HG03460 (cell line): ENCODE measurements around the gene OBSL1.

ENCODE experiments used
- ATAC-seq: cut with Tn5 transposase; IDR thresholded peaks from one replicate; pipeline ENCODE4 v1.9.1; 2021; ENCODE audit not compliant: unreplicated experiment

Gene OBSL1

GRCh38 chr2:219536967-219537366 lies 34.4 kb downstream of the OBSL1 start:
- no peak for ATAC-seq

- no peak for ATAC-seq
These were observed 34.9 kb downstream of the OBSL1 start for GRCh38 chr2:219536425-219536824.

DNA sequence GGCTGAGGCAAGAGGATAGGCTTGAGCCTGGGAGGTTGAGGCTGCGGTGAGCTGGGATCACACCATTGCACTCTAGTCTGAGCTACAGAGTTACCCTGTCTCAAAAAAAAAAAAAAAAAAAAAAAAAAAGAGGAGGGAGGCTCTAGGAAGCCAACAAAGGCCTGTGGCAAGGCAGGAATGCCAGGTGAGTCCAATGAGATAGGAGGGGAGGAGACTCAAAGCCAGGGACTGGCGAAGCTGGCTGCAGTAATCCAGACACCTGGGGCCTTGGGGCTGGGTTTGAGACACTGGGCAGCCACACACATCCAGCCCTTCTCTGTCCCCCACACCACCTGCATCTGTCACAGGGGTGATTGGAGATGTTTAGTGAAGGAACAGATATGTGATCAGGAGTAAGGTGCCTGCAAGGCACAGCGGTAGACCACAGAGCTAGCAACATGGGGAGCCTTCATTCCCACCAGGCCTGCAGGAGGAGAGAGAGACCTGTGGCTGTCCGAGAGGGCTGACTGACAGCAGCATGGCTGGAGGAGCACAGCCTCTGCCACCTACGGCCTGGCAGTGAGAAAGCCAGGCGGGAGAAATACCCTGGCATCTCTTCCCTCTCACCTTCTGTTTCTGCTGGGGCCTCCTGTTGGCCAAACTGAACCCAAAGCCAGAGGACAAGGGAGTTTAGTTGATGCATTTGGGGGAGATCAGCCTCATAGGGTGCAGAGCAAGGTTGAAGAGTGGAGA lies 37.2 kb downstream of the OBSL1 start:
- no peak for ATAC-seq

DNA sequence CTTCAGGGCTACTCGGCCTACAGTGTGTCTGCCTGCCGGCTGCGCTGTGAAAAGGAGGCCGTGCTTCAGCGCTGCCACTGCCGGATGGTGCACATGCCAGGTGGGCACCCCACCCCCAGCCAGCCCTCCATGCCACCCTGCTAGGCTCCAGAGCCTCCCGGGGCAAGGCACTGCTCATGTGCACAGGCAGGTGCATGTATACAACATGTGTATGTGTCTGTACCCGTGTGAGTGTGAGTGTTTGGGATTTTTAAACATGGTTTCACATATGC lies 39.0 kb downstream of the OBSL1 start:
- ATAC-seq, result no peak

DNA sequence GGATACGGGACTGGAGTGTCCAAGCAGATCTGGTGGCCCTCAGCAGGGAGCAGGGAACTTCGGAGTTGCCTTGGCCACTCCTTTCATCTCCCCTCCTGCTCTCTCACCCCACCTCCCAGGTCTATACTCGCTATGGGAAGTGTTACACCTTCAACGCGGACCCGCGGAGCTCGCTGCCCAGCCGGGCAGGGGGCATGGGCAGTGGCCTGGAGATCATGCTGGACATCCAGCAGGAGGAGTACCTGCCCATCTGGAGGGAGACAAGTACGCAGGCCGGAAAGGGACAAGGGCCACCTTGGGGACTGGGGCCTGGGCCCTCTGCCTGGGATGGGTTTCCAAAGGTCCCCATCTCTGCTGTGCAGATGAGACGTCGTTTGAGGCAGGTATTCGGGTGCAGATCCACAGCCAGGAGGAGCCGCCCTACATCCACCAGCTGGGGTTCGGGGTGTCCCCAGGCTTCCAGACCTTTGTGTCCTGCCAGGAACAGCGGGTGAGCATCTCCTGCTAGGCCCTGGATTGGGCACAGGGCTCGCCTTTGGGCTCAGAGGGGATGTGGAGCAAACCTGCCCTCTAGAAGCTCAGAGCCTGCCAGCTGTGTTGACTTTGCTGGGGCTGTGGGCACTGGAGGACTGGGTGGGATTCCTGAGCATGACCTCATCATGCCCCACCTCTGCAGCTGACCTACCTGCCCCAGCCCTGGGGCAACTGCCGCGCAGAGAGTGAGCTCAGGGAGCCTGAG lies 39.5 kb downstream of the OBSL1 start:
- no peak for ATAC-seq

DNA sequence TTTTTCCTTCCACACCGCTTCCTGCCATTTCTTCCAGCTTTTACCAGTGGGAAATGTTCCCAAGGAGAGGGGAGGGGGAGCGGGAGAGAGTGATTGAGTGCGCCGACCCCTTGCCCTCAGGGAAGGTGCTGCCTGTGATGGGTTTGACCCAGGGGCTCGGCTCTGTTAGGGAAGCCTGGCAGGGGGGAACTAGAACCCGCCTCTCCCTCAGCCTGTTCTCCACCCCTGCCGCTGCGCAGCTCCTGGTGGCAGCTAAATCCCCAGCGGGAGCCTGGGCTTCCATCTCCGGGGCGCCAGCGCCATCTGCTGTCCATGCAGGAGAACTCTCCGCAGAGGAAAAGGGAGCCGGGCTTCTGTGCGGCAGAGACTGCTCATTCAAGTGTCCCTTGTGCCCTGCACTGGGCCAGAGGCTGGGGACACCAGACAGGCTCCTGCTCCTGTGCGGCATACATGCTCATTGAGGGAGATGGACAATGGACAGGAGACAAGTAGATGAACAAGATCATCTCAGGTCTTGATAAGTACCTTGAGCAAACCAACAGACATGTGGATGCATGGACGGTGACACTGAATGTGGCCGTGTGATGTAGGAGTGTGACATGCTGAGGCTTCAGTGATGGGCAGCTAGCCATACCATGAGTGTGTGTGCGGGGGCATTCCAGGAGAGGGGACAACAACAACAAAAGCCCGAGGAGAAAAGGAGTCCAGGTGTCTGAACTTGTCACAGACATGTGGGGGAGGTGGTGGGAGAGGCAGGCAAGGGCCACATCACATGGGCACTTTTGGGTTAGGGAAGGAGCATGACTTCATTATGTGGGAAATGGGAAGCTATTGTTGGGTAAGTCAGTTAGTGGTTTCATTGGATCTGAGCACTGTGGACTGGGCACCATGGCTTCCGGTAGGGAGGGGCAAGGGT lies 41.0 kb downstream of the OBSL1 start:
- peak; percentile 79 for ATAC-seq

DNA sequence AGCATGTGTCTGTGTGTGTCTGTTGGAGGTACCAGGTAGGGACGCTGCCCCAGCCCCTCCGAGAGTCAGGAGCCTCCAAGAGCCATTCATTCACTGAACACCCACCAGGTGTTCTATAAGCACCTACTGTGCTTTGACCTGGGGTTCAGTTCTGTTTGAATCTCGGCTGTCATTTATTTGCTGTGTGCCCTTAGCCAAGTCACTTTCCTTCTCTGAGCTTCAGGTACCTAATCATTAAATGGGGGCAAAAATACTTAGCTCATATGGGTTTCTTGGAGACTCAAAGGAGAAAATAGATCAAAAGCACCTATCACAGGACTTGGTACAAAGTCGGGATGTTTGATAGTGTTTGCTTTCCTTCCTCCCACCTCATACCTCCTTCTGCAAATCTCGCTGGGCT lies 43.9 kb downstream of the OBSL1 start:
- no peak for ATAC-seq

DNA sequence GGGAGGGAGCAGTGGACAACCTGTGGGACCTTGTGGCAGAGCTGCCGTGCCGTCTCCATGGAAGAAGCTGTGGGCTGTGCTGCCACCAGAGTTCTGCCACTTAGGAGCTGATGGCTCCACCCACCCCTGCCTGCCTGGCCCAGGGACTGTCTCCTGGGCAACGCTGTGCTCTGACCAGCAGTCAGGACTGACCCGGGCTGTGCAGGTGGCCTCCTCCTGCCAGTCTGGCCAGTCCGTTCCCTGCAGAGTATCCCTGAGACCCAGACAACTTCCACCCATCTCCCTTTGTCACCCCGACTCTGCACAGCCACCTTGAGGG lies 44.3 kb downstream of the OBSL1 start:
- ATAC-seq, result no peak

- no peak for ATAC-seq
These were observed 44.8 kb downstream of the OBSL1 start for GRCh38 chr2:219526320-219527075.

DNA sequence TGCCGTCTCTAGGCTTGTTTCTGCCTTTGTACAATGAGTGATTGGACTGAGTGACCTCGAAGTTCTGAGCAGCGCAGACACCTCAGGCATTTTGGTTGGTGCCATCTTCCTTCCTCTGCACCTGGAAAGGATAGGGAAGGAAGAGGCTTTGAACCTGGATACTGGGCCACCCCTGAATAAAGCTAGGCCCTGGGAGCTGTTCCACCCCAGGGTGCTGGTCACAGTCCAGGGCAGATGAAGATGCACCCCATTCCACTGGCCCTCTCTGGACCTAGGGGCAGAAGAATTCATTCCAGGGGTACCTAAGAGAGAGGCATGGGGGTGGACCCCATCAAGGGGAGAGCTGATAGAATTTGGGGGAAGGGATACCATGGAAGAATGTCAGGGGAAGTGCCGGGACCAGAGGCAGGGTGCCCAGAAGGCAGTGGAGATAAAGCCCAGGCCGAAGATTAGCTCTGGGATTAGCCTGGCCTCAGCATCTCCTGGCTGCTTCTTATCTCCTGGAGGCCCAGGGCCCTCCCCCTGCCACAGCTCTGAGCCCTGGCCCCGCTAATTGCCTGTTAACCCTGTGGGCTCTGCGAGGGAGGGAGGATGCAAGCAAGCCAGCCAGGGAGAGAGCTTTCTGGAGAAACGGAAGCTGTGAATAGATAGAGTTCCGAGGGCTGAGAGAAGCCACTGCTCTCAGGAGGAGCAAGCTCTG lies 45.7 kb downstream of the OBSL1 start:
- no peak for ATAC-seq

GRCh38 chr2:219524817-219525216 lies 46.5 kb downstream of the OBSL1 start:
- no peak for ATAC-seq

- no peak for ATAC-seq
These were observed 48.2 kb downstream of the OBSL1 start for GRCh38 chr2:219523031-219523671.

GRCh38 chr2:219522111-219523030 lies 49.0 kb downstream of the OBSL1 start:
- no peak for ATAC-seq

DNA sequence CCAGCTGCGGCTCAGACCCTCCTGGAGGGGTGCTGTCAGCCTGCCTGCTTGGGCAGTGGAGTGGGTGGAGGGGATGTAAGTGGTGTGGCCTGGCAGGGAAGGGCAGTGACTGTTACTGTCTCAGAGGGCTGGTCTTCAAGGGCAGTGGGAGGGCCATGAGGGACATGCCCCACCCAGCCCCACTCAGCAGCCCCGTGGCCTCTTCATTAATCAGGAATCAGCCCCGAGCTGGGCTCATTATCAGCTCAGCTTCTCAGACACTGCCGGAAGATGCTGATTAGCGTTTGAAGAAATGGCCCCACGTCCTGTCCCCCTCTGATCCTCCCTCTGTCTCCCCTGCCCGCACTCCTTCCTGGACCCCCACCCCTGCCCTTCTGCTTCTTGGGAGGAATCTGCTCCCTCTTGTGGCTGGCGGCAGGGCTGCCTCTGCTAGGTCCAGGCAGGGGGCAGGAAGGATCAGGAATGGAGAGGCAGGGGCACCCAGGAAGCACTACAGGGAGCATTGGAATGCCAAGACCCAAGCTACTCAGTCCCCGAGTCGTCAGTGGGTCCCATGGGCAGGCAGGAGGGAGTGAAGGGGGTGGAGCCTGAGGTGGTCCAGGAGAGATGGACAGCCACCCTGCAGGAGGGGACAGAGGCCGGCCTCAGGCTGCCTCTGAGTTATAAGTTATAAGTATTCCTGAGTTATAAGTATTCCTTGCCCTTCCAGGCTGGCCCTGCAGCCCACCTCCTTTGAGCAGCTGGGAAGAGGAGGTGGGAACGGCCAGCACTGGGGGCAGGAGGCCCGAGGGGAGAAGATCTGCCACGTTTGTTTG lies 50.1 kb downstream of the OBSL1 start:
- ATAC-seq, result no peak

GRCh38 chr2:219520079-219520478 lies 51.3 kb downstream of the OBSL1 start:
- no peak for ATAC-seq

DNA sequence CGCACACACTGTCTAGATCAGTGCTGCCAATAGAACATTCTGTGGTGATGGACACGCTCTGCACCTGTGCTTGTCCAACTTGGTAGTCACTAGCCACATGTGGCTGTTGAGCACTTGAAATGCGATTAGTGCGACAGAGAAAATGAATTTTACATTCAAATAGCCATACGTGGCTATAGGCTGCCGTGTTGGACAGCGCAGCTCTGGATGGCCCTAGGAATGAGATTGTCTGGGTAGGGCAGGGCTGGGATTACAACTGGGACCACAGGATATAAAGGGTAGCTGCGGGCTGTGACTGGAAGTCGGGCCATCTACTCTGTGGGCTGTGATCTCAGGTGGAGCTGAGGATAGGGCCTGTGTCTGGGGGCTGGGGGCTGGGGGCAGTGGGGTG lies 51.8 kb downstream of the OBSL1 start:
- ATAC-seq, result no peak

DNA sequence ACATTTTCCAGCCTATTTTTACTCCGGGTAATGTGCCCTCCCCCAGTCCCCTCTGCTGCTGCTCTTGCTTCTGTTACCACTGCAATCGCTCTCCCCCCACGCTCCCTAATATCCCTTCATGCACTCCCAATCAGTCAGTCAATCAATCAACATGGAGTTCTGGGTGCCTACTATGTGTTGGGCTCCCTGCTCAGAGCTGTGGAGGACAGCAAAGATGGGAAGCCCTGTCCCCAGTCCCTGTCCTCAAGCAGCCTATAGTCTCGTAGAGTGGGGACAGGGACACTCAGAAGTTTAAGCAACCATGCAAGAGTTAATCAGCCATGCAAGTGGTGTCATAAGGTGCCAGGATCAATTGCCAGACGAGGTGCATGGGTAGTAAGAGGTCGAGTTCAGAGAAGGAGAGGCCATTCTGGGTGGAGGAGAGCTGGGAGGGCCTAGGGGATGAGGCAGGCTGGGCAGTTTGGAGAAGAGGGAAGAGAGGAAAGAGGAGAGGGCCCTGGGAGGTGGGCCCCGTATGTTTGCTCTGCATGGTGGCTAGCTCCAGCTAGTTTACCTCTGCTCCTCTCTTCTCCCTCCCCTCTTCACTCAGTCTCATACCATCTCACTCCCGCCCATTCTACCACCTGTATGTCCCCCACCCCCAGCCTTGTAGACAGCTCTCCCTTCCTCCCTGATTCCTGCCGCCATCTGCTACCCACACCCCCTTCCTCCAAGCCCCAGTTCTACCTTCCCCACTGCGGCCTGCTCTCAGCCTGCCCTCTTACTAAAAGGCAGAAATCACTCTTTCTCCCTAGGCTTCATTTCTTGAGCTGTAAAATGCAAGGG lies 53.2 kb downstream of the OBSL1 start:
- no peak for ATAC-seq
